B cell (primary cell): ENCODE measurements around the gene CD244.
A peak's percentile ranks its signal among the peaks of the same experiment; 100 is the strongest.

Experiments used
- CTCF ChIP-seq: fragments of 200-600 bp; IDR thresholded peaks from one replicate; pipeline ENCODE4 v1.8.0; 2022; ENCODE audit warnings: antibody characterized with exemption, mild to moderate bottlenecking
- EZH2 ChIP-seq: IDR thresholded peaks from 2 replicates; pipeline ENCODE4 v1.6.1; 2012; ENCODE audit warnings: borderline replicate concordance, low read depth, mild to moderate bottlenecking, moderate library complexity, low read length; ENCODE audit not compliant: insufficient read depth, poor library complexity, severe bottlenecking

- TF ChIP-seq CTCF (peak; percentile 21), EZH2 (no peak)
These were observed 82.3 kb downstream of the CD244 start for GRCh38 chr1:160780398-160780755.
